ENCODE results near the gene PGLYRP1.

PGLYRP1 gene

DNA sequence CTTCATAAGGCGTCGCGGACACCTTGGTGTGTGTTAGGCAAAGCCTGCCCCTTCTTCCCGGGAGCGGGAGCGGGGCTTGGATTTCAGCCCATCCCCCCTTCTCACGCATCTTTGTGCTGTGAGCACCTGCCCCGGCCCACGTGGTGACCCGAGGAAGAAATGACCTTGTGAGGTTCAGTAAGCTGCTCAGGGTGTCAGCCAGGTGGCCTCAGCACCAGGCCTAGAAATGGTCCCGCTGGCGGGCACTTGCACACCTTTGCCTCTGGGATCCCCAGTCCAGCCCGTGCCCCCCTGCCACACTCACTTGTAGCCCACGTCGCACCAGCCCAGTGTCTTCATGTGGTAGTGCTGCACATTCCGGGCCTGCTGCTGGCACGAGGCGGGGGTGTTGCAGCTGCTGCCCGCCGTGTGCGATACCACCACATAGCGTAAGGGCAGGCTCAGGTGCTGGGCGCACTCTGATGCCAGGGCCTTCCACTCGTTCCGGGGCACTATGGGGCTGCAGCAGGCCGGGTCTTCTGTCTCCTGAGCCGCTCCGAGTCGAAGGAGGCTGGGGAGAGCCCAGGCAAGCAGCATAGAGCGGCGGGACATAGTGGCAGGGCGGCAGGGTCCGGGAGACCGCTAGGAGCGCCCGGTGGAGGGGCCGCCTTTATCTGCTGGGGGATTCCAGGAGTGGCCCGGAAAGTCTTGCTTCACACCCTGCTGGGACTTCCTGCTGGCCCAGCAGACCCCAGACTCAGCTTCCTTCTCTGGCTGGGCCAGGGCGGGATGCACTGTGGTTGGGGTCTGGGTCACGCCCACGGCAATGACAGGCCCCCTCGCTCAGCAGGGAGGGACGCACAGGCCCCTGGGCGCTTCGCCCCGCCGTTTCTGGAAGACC lies at the start of gene PGLYRP1:
Gene PGLYRP1 (minus strand): TSS at position 623 of the 880 bp plus-strand sequence. CDS start 32 bp downstream, at position 591.
- DNase-seq (ENCODE audit: low read depth in 2 of 2), result no peak

GRCh38 chr19:46069806-46070341 lies 47.0 kb upstream of the PGLYRP1 start:
- DNase-seq (ENCODE audit: low read depth in 2 of 2), result no peak

DNA sequence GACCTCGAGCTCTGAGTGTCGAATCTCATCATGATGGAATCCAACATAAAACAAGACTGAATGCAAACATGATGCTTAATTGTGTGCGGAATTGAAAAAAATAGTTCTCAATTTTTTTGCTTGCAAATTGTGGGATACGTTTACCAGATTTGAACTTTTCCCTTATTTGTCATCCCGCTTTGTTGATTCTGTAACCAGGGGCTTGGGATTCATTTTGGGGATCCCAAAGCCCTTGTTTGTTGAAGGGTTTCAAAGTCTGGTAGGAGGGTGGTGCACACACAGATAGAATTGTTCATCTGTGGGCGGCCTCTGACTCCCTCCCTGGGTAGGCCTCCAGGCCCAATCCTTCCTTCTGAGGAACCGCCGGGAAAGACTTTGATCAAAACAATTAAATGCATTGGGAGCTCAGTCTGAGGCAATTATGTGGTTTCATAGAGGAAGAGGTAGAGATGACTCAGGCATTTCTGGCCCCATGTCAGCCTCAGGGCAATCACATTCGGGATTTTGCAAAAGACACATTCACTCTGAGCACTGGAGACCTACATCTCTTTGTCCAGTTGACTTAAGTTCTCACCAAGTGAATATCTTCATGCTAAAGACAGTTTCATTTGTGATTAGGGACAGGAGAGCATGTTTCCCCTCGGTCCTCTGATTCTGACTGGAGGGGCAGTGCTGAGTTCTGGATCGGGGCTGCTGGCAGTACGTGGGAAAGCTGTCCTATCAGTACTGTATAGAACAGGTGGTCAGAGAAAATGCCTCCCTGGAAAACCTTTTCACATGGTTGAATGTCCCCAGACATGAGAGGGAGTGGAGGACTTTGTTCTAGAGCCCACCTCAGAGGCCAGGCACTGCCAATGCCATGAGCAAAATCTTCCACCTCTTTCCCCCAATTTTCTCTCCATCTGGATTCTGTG lies 45.7 kb upstream of the PGLYRP1 start:
- DNase-seq (ENCODE audit: low read depth in 2 of 2), result no peak

DNA sequence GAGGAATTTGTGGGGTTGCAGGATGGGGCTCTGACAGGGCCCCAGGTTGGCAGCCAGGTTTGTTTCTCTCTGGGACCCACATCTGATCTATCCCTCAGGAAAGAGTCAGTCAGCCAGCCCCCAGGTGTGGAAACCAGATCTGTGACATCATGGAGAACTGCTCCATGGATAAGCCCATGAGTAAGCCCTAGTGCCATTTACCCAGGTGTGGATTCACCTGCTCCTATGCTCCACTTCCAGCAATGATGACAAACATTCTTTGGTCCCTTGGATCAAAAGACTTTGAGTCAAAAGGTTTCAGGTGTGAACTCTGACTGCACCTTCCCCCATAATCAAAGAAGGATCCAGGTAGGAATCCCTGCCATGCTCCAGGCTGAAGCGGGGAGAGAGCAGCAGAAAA lies 44.8 kb upstream of the PGLYRP1 start:
- DNase-seq (ENCODE audit: low read depth in 2 of 2), result no peak

DNA sequence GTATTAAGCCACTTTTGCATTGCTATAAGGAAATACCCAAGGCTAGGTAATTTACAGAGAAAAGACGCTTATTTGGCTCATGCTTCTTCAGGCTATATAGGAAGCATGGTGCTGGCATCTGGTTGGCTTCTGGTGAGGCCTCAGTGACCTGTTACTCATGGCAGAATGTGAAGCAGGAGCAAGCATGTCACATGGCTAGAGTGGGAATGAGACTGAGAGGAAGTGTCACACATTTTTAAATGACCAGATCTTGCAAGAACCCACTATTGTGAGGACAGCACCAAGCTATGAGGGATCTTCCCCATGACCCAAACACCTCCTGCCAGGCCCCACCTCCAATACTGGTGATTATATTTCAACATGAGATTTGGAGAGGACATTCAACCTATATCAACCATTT lies 43.6 kb upstream of the PGLYRP1 start:
- DNase-seq (ENCODE audit: low read depth in 2 of 2), result no peak

DNA sequence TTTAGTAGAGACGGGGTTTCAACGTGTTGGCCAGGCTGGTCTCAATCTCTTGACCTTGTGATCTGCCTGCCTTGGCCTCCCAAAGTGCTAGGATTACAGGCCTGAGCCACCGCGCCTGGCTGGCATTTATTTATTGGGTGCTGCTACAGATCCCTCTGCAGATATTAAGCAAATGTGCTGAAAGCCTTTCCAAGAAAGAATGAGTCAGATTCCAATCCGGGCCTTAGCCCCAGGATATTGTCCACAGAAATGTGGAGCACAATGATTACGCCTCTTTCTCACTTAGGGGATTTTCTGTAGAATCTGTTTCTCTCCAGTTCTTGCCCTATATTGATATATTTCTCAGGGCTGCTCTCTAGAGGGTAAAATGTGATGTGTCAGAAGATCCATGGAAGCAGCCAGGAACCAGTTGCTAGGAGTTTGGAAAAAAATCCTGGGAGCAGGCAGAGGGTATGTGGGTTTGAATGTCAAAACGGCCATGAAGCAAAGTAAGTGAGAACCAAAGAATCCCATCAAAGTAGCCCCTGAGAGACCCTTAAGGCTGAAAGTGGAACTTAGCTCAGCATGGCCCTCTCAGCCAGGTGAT lies 42.7 kb upstream of the PGLYRP1 start:
- no peak for DNase-seq (ENCODE audit: low read depth in 2 of 2)

- no peak for DNase-seq (ENCODE audit: low read depth in 2 of 2)
These were observed 40.3 kb upstream of the PGLYRP1 start for GRCh38 chr19:46063201-46063600.

GRCh38 chr19:46060012-46060411 lies 37.2 kb upstream of the PGLYRP1 start:
- no peak for DNase-seq (ENCODE audit: low read depth in 2 of 2)

- DNase-seq (ENCODE audit: low read depth in 2 of 2), result no peak
These were observed 35.9 kb upstream of the PGLYRP1 start for GRCh38 chr19:46058778-46059177.

- DNase-seq (ENCODE audit: low read depth in 2 of 2), result no peak
These were observed 33.7 kb upstream of the PGLYRP1 start for GRCh38 chr19:46056536-46056935.

DNA sequence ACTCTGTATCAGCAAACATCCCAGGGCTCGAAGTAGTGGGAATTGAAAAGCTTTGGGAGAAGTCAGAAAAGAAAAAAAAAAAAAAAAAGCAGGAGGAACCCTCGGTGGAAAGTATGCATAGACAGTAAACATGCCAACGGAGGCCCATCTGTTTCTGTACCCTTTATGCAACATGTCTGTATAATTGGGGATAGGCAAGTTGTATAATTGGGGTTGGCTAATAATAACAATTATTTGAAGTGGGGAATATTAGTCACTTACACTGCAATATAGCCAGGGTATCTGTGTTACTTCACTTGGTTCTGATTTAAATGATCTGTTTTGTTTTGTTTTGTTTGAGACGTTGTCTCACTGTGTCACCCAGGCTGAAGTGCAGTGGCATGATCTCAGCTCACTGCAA lies 30.0 kb upstream of the PGLYRP1 start:
- DNase-seq (ENCODE audit: low read depth in 2 of 2), result no peak

DNA sequence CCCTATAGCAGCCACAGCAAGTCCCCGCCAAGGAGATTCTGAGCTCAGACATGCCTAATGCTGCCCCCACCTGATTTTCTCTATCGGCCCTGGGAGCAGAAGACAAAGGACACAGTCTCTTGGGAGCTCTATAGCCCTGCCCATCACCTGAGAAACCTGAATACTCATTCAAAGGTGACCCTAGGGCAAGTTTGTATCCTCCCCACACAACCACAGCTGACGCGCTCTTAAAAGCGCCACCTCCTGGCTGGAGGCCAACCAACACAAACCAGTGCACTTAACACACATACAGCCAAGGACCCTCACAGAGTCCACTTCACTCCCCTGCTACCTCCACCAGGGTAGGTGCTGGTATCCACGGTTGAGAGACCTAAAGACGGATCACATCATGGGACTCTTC lies 26.7 kb upstream of the PGLYRP1 start:
- no peak for DNase-seq (ENCODE audit: low read depth in 2 of 2)

- DNase-seq (ENCODE audit: low read depth in 2 of 2), result no peak
These were observed 20.7 kb upstream of the PGLYRP1 start for GRCh38 chr19:46043519-46043918.

GRCh38 chr19:46042252-46042883 lies 19.5 kb upstream of the PGLYRP1 start:
- DNase-seq (ENCODE audit: low read depth in 2 of 2), result no peak

DNA sequence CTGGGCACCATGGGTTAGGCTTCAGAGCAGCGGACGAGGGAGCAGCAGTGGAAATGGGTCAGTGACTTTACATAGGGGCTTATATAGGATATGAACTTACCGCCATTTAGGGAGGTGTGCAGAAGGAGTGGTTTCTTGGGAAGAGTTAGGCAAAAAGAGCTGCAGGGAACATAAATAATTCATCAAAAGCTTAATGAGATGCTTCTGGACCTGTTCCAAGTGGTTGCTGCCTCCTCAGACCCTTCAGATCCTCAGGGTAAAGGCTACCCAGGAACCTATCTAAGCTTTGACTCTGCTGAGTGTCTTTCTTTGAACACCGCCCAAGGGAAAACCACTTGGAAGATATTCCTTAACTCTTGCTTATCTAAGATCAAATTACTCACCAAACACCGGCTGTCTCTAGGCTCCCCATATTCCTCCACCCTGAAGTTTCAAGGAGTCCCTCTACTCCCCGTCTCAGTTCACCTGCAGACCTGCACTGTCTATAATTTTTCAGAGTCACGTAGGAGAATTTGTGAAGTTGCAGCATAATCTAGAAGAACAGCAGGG lies 18.2 kb upstream of the PGLYRP1 start, which contains the start of gene IGFL4:
Gene IGFL4 (minus strand): TSS at position 51 of the 549 bp plus-strand sequence. CDS start 40 bp downstream, at position 11.
- no peak for DNase-seq (ENCODE audit: low read depth in 2 of 2)

GRCh38 chr19:46040125-46040524 lies 17.3 kb upstream of the PGLYRP1 start:
- no peak for DNase-seq (ENCODE audit: low read depth in 2 of 2)

- DNase-seq (ENCODE audit: low read depth in 2 of 2), result no peak
These were observed 13.9 kb upstream of the PGLYRP1 start for GRCh38 chr19:46036744-46037128.

DNA sequence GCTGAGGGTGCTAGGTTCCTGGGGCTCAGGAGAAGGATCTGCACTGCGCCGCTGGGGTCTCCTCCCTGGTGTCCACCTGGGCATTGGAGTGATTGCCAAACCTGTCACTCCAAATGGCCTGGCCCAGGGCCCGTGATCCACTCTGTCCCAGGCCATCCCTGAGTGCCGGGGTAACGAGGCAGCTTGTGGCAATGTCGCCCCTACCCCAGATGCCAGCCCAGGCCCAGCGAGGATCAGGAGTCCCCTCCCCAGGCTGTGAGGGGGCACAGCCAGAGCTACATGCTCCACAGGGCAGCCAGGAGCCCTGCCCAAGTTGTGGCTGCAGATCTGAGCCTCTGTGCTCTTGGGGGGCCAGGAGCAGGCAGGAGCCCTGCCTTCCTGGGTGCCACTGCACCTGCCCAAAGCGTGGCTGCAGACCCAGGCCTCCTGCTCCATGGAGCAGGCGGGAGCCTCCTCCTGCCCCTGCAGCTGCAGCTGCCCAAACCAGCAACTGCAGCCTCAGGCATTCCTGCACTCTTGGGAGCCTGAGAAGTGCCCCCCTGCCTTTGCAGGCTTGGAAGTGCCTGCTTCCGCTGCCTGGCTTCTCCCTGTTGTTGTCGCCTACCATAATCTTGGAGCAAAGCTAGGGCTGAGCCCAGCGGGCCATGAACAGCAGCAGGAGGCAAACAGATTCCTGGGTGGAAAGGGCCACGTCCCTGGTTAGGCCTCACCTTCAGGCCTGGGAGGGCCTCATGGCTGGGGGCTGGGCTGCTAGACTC lies 13.3 kb upstream of the PGLYRP1 start:
- DNase-seq (ENCODE audit: low read depth in 2 of 2), result no peak

- no peak for DNase-seq (ENCODE audit: low read depth in 2 of 2)
These were observed 12.7 kb upstream of the PGLYRP1 start for GRCh38 chr19:46035546-46035945.

- no peak for DNase-seq (ENCODE audit: low read depth in 2 of 2)
These were observed 10.5 kb upstream of the PGLYRP1 start for GRCh38 chr19:46033401-46033800.

Data from activated CD4-positive, alpha-beta T cell treated with anti-CD3 and anti-CD28 coated beads for 24 hours (primary cell).